Stimulated activated naive CD4-positive, alpha-beta T cell (primary cell): ENCODE measurements around the gene HERC5.
"Not testable (repeated sequence)": the region's sequence is repeated elsewhere in the genome, so short reads cannot be mapped to it uniquely, and the experiment has no call there.

Experiments used
- DNase-seq, 6 experiments: peaks; one replicate each; lab custom pipeline; 2025; lab: John Stamatoyannopoulos, UW

Gene HERC5

DNA sequence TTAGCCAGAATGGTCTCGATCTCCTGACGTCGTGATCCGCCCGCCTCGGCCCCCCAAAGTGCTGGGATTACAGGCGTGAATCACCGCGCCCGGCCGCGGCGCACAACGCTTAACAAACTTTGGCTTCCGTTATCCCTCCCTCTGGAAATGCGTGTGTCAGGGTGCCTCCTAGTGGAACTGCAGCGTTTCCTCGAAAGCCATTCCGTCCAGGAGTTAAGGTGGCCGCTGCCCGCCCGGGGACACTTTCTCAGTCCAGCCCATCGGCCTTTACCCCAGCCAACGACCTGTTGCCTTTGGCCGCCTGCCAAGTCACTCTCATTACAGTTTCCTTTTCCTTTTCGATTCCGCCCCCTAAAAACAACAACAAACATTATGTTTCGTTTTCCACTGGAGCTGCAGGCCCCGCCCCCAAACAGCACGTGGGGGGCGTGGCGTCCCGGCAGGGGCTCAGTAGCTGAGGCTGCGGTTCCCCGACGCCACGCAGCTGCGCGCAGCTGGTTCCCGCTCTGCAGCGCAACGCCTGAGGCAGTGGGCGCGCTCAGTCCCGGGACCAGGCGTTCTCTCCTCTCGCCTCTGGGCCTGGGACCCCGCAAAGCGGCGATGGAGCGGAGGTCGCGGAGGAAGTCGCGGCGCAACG lies at the start of gene HERC5:
HERC5 (plus strand) TSS at position 450 of the 637 bp plus-strand sequence; CDS start at position 601, 151 bp downstream.
- DNase-seq: peak; percentile 85 to 93 (median 88)

DNA sequence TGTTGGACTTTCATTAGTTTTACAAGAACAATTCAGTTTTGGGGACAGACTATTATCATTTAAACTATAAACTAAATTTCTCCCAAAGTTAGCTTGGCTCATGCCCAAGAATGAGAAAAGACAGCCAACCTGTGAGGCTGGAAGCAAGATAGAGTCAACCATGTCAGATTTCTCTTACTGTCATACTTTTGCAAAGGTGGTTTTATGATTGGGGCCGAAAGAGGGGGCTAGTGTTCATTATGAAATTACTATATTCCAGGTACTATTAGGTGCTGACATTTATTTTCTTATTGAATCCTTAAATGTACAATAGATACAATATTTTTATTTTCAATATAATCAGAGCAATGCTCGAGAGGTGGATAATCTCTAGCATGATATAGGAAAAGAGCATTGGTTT lies 47.7 kb upstream of the HERC5 start:
- no peak for DNase-seq

DNA sequence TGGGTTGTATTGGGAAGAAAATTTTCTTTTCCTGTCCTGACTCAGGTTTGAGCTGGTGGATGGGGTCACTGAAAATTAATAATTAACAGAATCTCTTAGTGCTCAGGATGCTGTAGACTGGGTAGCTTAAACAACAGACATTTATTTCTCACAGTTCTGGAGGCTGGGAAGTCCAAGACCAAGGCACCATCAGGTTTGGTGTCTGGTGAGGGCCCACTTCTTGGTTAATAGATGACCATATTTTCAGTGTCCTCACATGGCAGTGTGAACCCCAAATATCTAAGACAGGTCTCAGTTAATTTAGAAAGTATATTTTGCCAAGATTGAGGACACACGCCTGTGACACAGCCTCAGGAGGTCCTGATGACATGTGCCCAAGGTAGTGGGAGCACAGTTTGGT lies 47.1 kb upstream of the HERC5 start:
- no peak for DNase-seq

DNA sequence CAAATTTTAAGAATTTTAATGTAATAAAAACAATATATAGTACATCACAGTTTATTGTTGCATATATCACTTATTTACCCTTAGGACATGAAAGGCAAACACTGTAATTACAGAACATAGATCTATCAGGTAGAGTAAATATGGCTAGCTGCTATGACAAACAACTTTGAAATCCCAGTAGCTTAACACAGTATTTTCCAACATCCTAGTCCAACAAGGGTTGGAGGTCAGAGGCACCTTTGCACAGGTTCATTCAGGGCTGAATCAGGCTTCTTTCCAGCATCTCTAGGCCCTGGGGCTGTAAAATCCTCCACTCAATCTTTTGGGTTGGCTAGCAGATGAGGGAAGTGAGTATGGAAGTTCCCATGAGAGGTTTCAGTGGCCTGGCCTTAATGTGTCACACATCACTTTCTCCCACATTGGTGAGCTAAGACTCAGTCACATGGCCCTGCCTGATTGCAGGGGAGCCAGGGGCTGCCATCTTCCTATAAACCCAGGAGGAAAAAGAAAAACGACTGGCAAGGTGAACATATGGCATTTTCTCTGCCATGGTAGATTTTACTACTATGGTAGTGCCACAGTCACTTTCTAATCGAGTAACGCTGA lies 45.3 kb upstream of the HERC5 start:
- DNase-seq: no peak

DNA sequence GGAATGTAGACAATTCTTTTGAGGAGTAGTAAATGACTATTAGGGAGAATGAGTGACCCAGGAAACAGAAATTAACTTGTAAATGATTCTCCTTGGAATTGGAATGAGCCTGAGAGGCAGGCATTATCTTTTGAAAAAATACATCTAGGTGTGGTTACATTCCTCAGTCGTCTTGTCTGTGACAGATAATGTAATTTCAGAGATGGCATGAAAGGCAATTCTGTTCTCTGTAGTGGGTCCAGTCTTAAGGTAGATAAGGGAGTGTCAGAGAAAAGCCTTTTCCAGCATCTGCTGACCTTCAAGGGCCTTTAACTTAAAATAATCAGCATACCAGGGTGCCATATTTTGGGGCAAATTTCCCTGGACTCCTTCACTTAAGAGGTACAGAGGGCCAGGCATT lies 43.1 kb upstream of the HERC5 start:
- DNase-seq: no peak

DNA sequence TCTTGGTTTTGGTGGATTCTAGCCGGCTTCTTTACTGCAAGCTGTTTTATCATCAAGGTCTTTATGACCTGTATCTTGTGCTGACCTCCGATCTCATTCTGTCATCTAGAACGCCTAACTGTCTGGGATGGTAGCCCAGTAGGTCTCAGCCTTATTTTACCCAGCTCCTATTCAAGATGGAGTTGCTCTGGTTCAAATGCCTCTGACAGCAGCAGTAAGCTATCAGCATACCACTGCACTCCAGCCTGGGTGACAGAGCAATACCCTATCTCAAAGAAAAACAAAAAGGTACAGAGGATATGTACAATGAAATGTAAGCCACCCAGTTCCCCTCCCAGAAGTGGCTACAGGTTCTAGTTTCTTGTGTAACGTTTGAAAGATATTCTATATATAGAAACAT lies 42.2 kb upstream of the HERC5 start:
- no peak for DNase-seq

DNA sequence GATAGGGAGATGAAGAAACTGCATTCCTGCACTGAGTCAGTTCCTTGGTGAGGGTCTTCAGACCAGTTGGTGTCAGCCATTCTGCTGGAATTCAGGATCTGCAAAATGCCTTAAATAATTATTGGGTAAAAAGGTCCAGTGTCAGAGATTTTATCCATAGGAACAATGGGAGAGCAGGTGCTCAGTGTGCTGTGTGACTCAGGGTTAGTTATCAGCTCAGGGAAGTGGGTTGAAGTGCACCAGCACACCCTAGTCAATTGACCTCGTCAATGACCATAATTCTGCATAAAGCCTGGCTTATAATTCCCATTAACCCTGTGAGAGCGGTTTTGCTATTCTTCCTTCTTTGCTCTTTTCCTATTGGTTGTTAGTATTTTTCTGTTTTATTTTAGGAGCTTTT lies 40.9 kb upstream of the HERC5 start:
- no peak for DNase-seq

DNA sequence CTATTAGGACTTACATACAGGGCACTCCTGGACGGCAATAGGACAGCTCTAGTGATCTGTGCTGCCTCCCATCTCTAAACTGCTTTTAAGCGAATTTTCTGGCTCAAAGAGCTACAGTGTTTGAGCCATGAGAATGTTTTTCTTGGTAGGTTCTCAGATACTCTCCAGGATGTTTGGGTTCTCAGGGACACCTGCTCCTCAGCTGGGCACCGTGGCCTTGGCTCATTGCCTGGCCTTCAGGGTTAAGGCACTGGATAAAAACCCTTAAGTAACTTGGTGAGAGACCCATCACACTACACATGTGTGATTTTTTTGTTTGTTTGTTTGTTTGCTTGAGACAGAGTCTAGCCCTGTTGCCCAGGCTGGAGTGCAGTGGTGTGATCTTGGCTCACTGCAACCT lies 38.5 kb upstream of the HERC5 start:
- DNase-seq: no peak

DNA sequence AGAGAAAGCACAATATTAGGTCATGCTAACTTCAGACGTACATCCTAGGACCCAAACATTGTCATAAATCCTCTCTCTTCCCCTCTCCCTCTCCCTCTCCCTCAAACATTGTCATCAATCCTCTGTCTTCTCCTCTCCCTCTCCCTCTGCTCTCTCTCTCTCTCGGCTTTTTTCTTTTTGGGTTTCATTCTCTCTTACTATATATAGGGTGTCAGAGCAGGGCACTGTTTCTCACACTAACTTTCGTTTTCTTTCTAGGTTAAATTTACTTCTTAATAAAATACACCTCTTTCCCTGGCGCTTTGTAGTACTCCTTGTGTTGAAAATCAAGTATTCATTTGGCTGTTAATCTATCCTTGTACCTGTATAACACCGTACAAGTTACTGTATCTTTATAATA lies 37.0 kb upstream of the HERC5 start:
- DNase-seq: no peak

DNA sequence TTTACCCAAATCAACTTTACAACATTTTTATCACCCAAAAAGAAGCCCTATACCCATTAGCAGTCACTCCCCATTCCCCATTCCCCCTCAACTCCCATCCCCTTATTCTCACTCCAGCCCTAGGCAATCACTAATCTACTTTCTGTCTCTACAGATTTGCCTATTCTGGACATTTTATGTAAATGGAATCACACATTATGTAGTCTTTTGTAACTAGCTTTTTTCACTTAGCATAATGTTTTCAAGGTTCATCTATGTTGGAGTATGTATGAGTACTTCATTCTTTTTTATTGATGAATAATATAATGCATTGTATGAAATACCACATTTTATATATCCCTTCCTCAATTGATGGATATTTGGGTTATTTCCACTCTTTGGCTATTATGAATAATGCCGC lies 36.1 kb upstream of the HERC5 start:
- DNase-seq: no peak

DNA sequence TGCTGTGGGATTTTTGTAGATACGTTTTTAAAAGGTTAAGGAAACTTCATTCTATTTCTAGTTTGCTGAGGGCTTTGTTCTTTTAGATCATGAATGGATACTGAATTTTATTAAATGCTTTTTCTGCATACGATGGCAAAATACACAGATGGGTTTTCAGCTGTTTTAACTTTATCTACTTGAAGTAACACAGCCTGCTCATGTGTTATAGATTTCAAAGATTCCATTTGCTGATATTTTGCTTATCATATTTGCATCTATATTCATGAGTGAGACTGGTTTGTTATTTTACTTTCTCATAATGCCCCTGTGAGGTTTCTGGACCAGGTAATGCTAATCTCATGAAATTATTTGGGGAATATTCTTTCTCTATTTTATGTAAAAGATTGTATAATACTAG lies 34.5 kb upstream of the HERC5 start:
- no peak for DNase-seq

DNA sequence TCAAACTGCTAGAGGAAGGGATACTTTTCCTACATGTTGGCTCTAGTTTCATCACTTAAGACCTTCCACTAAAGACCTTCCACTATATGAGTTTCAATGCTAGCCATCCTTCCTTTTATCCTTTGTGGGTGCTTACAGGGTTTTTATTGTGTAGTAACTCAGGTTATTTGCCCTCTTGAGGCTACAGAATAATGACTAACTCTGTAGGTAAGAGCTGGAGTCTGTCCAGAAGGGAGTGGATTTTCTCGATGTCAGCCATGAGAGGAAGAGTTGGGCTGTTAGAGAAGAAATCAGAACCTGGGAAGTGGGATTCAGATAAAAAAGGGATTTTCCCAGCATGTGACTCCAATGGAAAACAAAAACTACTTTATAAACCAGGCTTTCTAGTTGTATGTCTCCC lies 27.5 kb upstream of the HERC5 start:
- DNase-seq: no peak

DNA sequence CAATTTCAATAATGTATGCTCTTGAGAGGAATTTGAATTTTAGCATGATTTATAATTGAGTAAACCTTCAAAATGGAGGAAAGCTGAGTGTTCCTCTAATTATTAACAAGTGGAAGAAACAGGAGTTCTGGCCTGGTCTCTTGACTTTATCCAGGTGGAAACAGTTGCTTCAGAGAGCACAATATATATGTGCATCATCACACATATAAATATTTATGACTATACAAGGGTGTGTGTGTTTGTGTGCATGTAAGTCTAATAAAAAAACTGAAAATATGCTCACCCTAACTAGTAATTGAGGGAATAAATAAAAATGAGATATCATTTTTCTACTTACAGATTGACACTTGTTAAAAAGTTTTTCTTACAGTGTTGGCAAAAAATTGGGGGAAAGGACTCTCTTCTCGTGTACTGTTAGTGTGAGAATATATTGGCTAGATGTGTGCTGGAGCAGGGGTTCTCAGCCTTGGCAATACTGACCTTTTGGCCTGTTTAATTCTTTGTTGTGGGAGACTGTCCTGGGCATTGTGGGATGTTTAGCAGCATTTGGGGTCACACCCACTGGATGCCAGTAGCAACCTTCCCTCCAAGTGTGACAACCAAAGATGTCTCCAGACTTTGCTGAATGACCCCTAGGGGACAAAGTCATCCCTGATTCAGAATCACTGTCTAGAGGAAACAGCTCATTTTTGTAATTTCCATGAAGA lies 20.8 kb upstream of the HERC5 start:
- no peak for DNase-seq

DNA sequence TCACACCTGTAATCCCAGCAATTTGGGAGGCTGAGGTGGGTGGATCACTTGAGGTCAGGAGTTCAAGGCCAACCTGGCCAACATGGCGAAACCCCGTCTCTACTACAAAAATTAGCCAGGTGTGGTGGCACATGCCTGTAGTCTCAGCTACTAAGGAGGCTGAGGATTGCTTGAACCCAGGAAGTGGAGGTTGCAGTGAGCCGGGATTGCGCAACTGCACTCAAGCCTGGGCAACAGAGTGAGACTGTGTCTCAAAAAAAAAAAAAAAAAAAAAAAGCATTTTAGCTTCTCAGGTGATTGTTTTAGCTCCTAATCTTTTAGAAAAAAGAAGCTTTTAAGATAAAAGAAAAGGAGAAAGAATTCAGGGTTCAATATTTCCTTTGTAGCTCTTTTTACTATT lies 19.0 kb upstream of the HERC5 start:
- not testable (repeated sequence) for DNase-seq

DNA sequence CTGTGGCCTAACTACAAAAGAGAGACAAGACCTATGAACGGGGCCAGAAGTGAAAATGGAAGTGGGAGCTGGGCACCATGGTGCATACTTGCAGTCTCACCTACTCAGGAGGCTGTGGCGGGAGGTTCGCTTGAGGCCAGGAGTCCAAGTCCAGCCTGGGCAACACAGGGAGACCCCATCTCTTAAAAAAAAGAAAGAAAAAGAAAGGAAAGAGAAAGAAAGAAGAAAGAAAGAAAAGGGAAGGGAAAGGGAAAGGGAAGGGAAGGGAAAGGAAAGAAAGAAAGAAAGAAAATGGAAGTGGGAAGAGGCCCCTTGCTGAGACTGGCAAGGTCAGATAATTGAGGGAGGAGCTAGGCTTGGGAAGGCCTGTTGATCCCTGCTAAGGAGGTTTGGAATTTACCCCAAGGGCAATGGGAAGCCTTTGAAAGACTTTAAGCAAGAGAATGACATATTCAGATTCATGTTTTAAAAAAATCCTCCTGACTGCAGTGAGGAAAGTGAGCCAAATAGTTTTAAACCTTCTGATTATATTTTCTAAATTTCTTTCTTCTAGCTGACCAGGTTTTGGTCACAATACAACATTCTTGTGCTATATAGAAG lies 17.7 kb upstream of the HERC5 start:
- no peak for DNase-seq

DNA sequence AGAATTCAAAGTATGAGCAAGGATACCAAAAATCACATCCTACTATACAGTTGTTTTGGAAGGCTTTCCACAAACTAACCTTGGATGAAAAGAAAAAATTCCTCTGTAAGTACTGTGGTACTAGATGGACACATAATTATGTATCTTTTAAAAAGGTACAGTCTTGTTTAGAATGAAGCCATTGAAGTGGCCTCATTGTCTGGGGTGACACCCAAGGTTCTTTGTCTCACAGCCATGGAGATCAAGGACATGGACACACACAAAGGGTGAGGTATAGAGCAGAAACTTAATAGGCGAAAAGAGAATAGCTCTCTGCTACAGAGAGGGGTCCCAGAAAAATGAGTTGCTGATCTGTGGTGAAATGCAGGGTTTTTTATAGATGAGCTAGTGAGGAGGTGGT lies 16.8 kb upstream of the HERC5 start:
- no peak for DNase-seq

DNA sequence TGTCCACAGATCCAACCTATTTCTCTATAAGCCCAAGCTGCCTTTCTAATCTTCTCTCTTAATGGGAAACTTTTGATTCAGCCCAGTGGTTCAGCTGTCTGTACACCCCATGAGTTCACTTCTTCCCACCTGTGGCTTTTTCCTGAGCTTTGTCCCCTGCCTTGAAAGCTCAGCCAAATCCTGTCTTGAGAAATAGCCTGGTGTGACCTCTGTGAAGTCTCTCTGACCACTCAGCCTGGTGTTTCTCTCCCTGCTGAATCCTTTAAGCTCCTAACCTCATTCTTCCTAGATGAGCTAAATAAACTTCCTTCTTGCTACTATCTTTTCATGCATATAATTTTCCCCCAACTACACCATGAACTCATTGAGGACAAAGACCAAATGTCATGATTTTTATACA lies 15.2 kb upstream of the HERC5 start:
- no peak for DNase-seq

DNA sequence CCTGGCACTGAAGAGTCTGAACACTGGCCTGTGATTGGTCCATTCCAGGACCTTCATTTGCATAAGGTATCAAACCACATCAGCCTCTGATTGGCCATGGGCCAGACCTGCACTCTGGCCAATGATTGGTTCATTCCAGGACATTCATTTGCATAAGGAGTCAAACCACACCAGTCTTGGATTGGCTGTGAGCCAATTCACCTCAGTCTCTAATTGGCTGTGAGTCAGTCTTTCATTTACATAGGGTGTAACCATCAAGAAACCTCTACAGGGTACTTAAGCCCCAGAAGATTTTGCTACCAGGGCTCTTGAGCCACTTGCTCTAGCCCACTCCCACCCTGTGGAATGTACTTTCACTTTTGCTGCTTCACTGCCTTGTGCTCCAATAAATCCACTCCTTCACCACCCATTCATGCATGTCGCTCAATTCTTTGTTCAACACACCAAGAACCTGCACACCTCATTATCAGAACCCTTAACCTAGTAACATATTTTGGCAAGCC lies 14.2 kb upstream of the HERC5 start:
- DNase-seq: no peak

DNA sequence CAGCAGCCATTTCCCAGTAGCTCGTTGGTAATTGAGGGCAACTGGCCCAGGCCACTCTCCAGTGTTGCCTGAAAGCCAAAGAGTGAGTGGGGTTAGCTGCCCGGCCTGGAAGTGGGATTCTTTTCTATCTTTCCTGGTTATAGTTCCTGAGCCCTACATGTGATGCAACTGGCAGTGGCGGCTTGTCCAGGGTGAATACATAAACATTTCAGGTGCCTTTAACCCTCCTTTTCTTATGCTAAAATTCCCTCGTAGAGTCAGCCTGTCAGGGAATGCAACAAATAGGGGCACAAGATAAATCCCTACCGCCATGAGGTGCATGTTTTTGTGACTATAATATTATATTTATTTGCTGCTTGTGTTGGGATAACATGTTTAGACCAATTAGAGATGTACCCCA lies 13.4 kb upstream of the HERC5 start:
- DNase-seq: no peak

DNA sequence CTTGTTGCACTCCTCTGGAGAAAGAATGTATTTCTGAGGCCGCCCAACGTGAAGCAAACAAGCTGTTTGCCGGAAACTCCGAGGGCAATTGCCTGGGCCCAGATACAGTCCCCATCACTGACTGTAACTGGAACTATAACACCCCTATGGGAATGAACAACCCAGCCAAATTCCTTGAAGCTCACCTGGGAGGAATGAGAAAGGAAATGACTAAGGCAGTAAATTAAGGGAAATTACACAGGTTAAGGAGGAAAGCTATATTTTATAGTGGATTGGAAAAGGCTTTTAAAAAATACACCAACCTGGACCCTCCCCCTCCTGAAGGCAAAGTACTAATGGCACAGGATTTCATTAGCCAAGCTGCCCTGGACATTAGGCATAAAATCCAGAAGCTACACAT lies 11.7 kb upstream of the HERC5 start:
- DNase-seq: no peak

DNA sequence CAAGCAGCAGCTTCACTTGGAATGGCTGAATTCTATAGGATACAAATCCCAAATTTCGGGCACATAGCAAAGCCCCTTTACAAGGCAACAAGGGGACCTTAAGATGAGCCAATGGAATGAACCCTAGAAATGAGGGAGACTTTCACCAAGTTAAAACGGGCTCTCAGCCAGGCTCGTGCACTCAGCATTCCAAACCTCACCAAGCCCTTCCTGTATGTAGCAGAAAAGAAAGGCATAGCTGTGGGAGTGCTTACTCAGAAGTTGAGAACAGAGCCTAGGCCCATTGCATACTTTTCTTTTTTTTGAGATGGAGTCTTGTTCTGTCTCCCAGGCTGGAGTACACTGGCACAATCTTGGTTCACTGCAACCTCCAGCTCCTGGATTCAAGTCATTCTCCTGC lies 10.8 kb upstream of the HERC5 start:
- no peak for DNase-seq

DNA sequence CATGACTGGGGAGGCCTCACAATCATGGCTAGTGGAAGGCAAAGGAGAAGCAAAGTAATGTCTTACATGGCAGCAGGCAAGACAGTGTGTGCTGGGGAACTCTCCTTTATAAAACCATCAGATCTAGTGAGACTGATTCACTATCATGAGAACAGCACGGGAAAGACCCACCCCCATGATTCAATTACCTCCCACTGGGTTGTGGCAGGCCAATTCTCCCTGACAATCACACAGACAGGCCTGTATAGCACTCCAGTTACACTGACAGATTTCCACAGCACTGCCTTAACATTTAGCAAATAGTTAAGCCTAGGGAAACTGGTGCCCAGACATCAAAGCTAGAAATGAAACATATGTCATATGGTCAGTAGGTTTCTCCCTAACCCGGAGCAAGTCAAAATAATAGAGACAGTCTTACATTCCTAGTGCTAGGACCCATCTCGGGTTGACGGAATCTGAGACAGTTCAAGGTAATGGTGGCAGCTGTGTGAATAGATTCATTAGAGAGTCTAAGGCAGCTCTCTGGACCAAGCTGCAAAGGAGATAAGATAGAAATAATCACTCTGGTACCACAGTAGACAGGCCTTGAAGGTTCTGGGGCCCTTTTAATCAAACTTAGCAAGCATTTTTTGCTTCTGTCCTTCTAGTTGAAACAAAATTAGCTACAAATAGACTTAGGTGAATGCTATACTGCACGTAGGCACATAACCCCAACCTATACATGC lies 9.4 kb upstream of the HERC5 start:
- DNase-seq: no peak
